A673 (cell line): ENCODE results near the gene DDX19B. TPM values are rescaled to one million over a fixed set of nuclear protein-coding genes. Genes with fewer than 3 reads are reported as not detected.

ENCODE experiments used
- BruUV-seq: library from RNA; stranded (reverse); fragments of 400-500 nt; replicated peaks from 2 replicates; lab custom pipeline; 2021; lab: Mats Ljungman, UMichigan
- CTCF ChIA-PET: fragments of 300-600 bp; sonication (Branson Sonifier 250); formaldehyde crosslinking; loops from one replicate; lab custom pipeline; 2022; ENCODE audit warnings: antibody characterized with exemption; lab: Charles Lee
- POLR2A ChIA-PET: fragments of 300-600 bp; sonication (Branson Sonifier 250); formaldehyde crosslinking; loops from one replicate; lab custom pipeline; 2022; ENCODE audit warnings: antibody characterized with exemption; ENCODE audit not compliant: low non-redundant PET; lab: Charles Lee
- DNase-seq: peaks from one replicate; pipeline ENCODE4 v3.0.0-alpha.2; 2015; ENCODE audit warnings: low spot score
- H3K27ac ChIP-seq: fragments of 200-600 bp; sonication (generic); 2 replicates; pipeline ENCODE4 v1.5.1; 2016; ENCODE audit warnings: mixed run types, low read depth, mild to moderate bottlenecking, mixed read lengths, antibody characterized with exemption, low read length; ENCODE audit not compliant: poor library complexity, severe bottlenecking
- H3K27me3 ChIP-seq: fragments of 200-600 bp; sonication (generic); replicated peaks from 2 replicates; pipeline ENCODE4 v1.6.1; 2017; ENCODE audit warnings: mixed run types, low read depth, mild to moderate bottlenecking, mixed read lengths, antibody characterized with exemption, low read length; ENCODE audit not compliant: insufficient read depth, poor library complexity
- H3K36me3 ChIP-seq: fragments of 200-600 bp; sonication (generic); 2 replicates; pipeline ENCODE4 v1.6.1; 2016; ENCODE audit warnings: mixed run types, mild to moderate bottlenecking, mixed read lengths, antibody characterized with exemption, low read length; ENCODE audit not compliant: insufficient read depth, poor library complexity, severe bottlenecking
- H3K4me1 ChIP-seq: fragments of 200-600 bp; sonication (generic); 2 replicates; pipeline ENCODE4 v1.6.1; 2017; ENCODE audit warnings: mixed run types, mild to moderate bottlenecking, mixed read lengths, antibody characterized with exemption, low read length; ENCODE audit not compliant: insufficient read depth, poor library complexity, severe bottlenecking
- H3K4me3 ChIP-seq: fragments of 200-600 bp; sonication (generic); 2 replicates; pipeline ENCODE4 v1.5.1; 2016; ENCODE audit warnings: low read depth, mixed run types, mild to moderate bottlenecking, mixed read lengths, low read length; ENCODE audit not compliant: poor library complexity, severe bottlenecking
- H3K9me3 ChIP-seq: fragments of 200-600 bp; sonication (generic); 2 replicates; pipeline ENCODE4 v1.6.1; 2016; ENCODE audit warnings: mixed run types, low read depth, mild to moderate bottlenecking, mixed read lengths, antibody characterized with exemption, low read length; ENCODE audit not compliant: poor library complexity, severe bottlenecking
- EZH2 ChIP-seq: fragments of 200-600 bp; sonication (generic); IDR thresholded peaks from 2 replicates; pipeline ENCODE4 v1.6.1; 2017; ENCODE audit warnings: borderline replicate concordance, low read depth, mild to moderate bottlenecking, mixed read lengths, antibody characterized with exemption, low read length; ENCODE audit not compliant: poor library complexity, severe bottlenecking
- intact Hi-C: fragments of 100-400 bp; cut with micrococcal nuclease; formaldehyde crosslinking; loops from one replicate; pipeline ENCODE4 v1.10.0; 2022; ENCODE audit not compliant: unreplicated experiment
- total RNA-seq: library from RNA; stranded (reverse); gene quantifications from 2 replicates; pipeline ENCODE4 v1.2.3, GENCODE V29; 2021
- TF ChIP-seq, protein P1 (sequence below): fragments of 300-800, 200-600 bp; sonication (generic); conservative IDR thresholded peaks from 2 replicates; pipeline ENCODE4 v1.5.1; 2017; ENCODE audit warnings: low read depth, mild to moderate bottlenecking, antibody characterized with exemption, low read length, moderate library complexity, mixed read lengths

The DDX19B gene
- total RNA-seq, 1 experiment from 2014 or later, result 37.6 TPM

DNA sequence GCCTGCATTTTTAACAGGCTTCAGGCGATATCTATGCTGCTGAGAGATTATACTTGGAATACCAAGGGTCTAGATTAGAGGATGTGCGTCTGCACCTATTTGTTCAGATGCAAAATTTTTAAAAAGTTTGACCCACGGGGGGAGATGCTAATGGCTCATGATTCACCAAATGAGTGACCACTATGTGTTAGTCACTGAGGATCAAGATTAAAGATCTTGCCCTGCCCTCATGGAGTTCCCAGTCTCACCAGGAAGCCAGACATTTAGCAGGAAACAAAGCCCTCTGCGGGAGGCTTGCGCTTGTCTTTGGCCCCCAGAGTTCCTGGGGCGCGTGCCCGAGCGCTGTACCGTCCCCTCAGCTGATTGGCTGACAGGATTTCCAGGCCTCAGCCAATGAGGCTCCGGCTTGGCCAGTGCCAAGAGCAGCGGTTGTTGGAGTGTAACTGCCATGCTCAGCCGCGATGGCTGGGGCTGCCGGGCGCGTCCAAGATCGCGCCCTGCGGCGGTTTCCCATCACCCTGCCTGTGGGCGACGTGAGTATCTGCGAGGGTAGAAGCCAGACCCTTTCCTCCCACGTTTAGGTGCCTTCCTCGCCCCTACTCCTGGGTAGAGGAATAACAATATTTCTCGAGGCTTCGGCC lies 4.5 kb upstream of the DDX19B start:
- no peak for DNase-seq
- CTCF ChIA-PET, result no interaction called here
- Histone ChIP-seq H3K27me3 (no peaks in the 10 kb centered on the region), H3K36me3 (no peaks in the 10 kb centered on the region), H3K9me3 (no peaks in the 10 kb centered on the region), H3K4me3 (no peak overlapping the region), H3K4me1 (peaks cover 4% of the 10 kb centered on the region), H3K27ac (no peak overlapping the region)
- TF ChIP-seq, protein P1, sequence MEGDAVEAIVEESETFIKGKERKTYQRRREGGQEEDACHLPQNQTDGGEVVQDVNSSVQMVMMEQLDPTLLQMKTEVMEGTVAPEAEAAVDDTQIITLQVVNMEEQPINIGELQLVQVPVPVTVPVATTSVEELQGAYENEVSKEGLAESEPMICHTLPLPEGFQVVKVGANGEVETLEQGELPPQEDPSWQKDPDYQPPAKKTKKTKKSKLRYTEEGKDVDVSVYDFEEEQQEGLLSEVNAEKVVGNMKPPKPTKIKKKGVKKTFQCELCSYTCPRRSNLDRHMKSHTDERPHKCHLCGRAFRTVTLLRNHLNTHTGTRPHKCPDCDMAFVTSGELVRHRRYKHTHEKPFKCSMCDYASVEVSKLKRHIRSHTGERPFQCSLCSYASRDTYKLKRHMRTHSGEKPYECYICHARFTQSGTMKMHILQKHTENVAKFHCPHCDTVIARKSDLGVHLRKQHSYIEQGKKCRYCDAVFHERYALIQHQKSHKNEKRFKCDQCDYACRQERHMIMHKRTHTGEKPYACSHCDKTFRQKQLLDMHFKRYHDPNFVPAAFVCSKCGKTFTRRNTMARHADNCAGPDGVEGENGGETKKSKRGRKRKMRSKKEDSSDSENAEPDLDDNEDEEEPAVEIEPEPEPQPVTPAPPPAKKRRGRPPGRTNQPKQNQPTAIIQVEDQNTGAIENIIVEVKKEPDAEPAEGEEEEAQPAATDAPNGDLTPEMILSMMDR, result no peak
- TF ChIP-seq EZH2, result no peak
- POLR2A ChIA-PET, result no interaction called here
- intact Hi-C loops, result no loop called here
- BruUV-seq, result no TSS peak

DNA sequence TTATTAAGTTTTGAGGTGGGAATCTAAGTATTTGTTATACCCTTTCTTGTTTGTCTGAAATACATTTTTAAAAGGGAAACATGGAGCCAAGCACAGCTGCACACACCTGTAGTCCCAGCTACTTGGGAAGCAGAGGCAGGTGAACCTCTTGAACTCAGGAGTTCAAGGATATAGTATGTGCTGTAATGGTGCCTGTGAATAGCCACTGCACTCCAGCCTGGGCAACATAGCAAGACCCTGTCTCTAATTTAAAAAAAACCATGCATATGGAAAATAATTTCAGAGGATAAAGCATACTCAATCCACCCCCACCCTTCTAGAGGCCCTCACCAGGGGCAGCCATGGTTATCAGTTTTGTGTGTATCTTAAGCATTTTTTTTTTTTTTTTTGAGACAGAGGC lies 3.4 kb upstream of the DDX19B start:
- Histone ChIP-seq H3K4me1 (peaks cover 4% of the 10 kb centered on the region), H3K9me3 (no peaks in the 10 kb centered on the region), H3K27me3 (no peaks in the 10 kb centered on the region), H3K4me3 (no peak overlapping the region), H3K36me3 (no peaks in the 10 kb centered on the region), H3K27ac (no peak overlapping the region)
- no peak for DNase-seq
- BruUV-seq, result no TSS peak
- no peak for TF ChIP-seq EZH2
- TF ChIP-seq, protein P1, result no peak
- CTCF ChIA-PET, result no interaction called here
- POLR2A ChIA-PET, result no interaction called here
- intact Hi-C loops, result no loop called here

GRCh38 chr16:70301121-70301520 lies 2.1 kb downstream of the DDX19B start:
- intact Hi-C loops, result no loop called here
- Histone ChIP-seq H3K36me3 (no peaks in the 10 kb centered on the region), H3K4me1 (peaks cover 4% of the 10 kb centered on the region), H3K9me3 (peaks cover 8% of the 10 kb centered on the region), H3K27ac (no peak overlapping the region), H3K4me3 (no peak overlapping the region), H3K27me3 (no peaks in the 10 kb centered on the region)
- ChIA-PET POLR2A (no interaction called here), CTCF (no interaction called here)
- no TSS peak for BruUV-seq
- TF ChIP-seq, protein P1, result no peak
- TF ChIP-seq EZH2, result no peak
- no peak for DNase-seq
